GM12892 (cell line): Measurements from ENCODE around the gene H3-3A.

ENCODE experiments used
- POLR2A ChIP-seq: IDR thresholded peaks from 2 replicates; pipeline ENCODE4 v1.6.1; 2011; ENCODE audit warnings: low read depth, low read length, control low read depth
- POLR2AphosphoS5 ChIP-seq: IDR thresholded peaks from 2 replicates; pipeline ENCODE4 v1.6.1; 2011; ENCODE audit warnings: low read depth, low read length, control low read depth

GRCh38 chr1:226066415-226067078 lies 4.0 kb downstream of the H3-3A start:
- TF ChIP-seq POLR2A, result no peak
- TF ChIP-seq POLR2AphosphoS5, result no peak
